Stomach (tissue), 9 donors: ENCODE data around the gene IFFO2. TPM values are rescaled to one million over a fixed set of nuclear protein-coding genes. Genes with fewer than 3 reads are reported as not detected.

Source experiments
- DNase-seq, 2 donors: peaks; one replicate each; pipeline versions ENCODE4 v3.0.0 to v3.0.0-alpha.2; 2013 to 2019
- H3K27ac ChIP-seq, 5 donors: fragments of 200-600 bp in 4 of 5; sonication (generic) in 4 of 5; one replicate each; pipeline ENCODE4 v1.5.1; 2013 to 2019; ENCODE audit warnings: mild to moderate bottlenecking in 1 of 5, moderate library complexity in 1 of 5
- H3K27me3 ChIP-seq, 3 donors: fragments of 200-600 bp; sonication (generic); one replicate each; pipeline ENCODE4 v1.5.1; 2017 to 2019; ENCODE audit warnings: mixed run types in 1 of 3
- H3K36me3 ChIP-seq, 4 donors: fragments of 200-600 bp; sonication (generic); 1 replicate in 3 of 4; 2 replicates in 1 of 4; pipeline ENCODE4 v1.5.1; 2016 to 2019
- H3K4me1 ChIP-seq, 4 donors: fragments of 200-600 bp; sonication (generic); one replicate each; pipeline ENCODE4 v1.5.1; 2016 to 2019
- H3K4me3 ChIP-seq, 4 donors: fragments of 200-600 bp; sonication (generic) in 3 of 4; one replicate each; pipeline ENCODE4 v1.5.1; 2016 to 2019; ENCODE audit warnings: mild to moderate bottlenecking in 1 of 4
- H3K9me3 ChIP-seq, 4 donors: fragments of 200-600 bp; sonication (generic); one replicate each; pipeline ENCODE4 v1.5.1; 2016 to 2019
- CTCF ChIP-seq, 7 experiments: fragments of 450-650 bp in 4 of 7; fragments of 200-600 bp in 3 of 7; sonication (generic) in 3 of 7; IDR thresholded peaks; one replicate each; pipeline ENCODE4 v1.5.1; 2016 to 2019; ENCODE audit warnings: antibody characterized with exemption in 7 of 7, control low read depth in 2 of 7, mild to moderate bottlenecking in 1 of 7
- EP300 ChIP-seq: sonication (generic); formaldehyde crosslinking; IDR thresholded peaks from one replicate; pipeline ENCODE4 v1.6.1; 2017; ENCODE audit warnings: antibody characterized with exemption
- POLR2A ChIP-seq, 4 donors: fragments of 450-650 bp; IDR thresholded peaks; one replicate each; pipeline ENCODE4 v1.6.1; 2016; ENCODE audit warnings: antibody characterized with exemption in 4 of 4, control low read depth in 2 of 4, mild to moderate bottlenecking in 1 of 4, moderate library complexity in 1 of 4
- POLR2AphosphoS5 ChIP-seq, 3 donors: sonication (generic); formaldehyde crosslinking; IDR thresholded peaks; one replicate each; pipeline ENCODE4 v1.6.1; 2016; ENCODE audit warnings: antibody characterized with exemption in 3 of 3
- WGBS, 5 donors: extraction: QIAGEN DNeasy Blood & Tissue Kit in 3 of 5; methylation state at CpG; one replicate each; pipeline versions ENCODE4 v1.1.5 to v1.1.7; 2013 to 2018; 5-methylcytosine and 5-hydroxymethylcytosine counted together
- intact Hi-C: fragments of 100-400 bp; cut with DNase I; formaldehyde crosslinking; loops from one replicate; pipeline ENCODE4 v1.15.1; 2023; ENCODE audit warnings: low total_unique reads
- polyA plus RNA-seq, 3 donors: library from polyadenylated mRNA; stranded (reverse); fragments of 200-250 nt; gene quantifications; one replicate each; pipeline ENCODE4 v1.2.3, GENCODE V29; 2013
- total RNA-seq, 5 donors: library from RNA; depleted of rRNA; stranded (reverse); fragments of >200 nt; gene quantifications; one replicate each; pipeline versions ENCODE4 v1.1.0 to v1.2.3, GENCODE V29; 2014 to 2016
- donor health status: healthy with polysubstance abuse.
- donor health status: Bipolar disorder and iron deficiency.
- donor health status: healthy.

The IFFO2 gene
- total and polyA plus RNA-seq, 8 donors, result 0.58 to 47.8 (median 4.5) TPM

GRCh38 chr1:18926315-18927081 is 30.0 kb downstream of the IFFO2 start:
- Histone ChIP-seq H3K4me1 (peaks cover 53 to 80% (median 62%) of the 10 kb centered on the region in 4 donors), H3K36me3 (no peaks in the 10 kb centered on the region), H3K27me3 (no peaks in the 10 kb centered on the region), H3K4me3 (peak overlapping the region in 1 of 4 donors; percentile 11), H3K27ac (peak overlapping the region; percentile 60 to 87 (median 75)), H3K9me3 (no peaks in the 10 kb centered on the region)
- intact Hi-C loops, result no loop called here
- WGBS, 5 donors, result 49 to 85% (median 59%) methylated on average over 8 to 13 of the region's 13 CpGs
- TF ChIP-seq POLR2A (IDR thresholded peaks at IDR 0.05) (no peak), POLR2AphosphoS5 (IDR thresholded peaks at IDR 0.05) (peak in 1 of 3 donors; percentile 17)
- DNase-seq, result peak; percentile 57 to 86

GRCh38 chr1:18925279-18925678 is 31.2 kb downstream of the IFFO2 start:
- Histone ChIP-seq H3K4me3 (no peak overlapping the region), H3K4me1 (peaks cover 53 to 84% (median 65%) of the 10 kb centered on the region in 4 donors), H3K27me3 (no peaks in the 10 kb centered on the region), H3K36me3 (peaks cover 4 to 7% (median 6%) of the 10 kb centered on the region in 4 donors), H3K9me3 (no peaks in the 10 kb centered on the region), H3K27ac (peak overlapping the region in 1 of 5 donors; percentile 89)
- intact Hi-C loops, result no loop called here
- 92 to 96% (median 96%) methylated on average over 9 of the region's 9 CpGs for WGBS, 5 donors
- no peak for DNase-seq
- TF ChIP-seq POLR2A (IDR thresholded peaks at IDR 0.05), result no peak

GRCh38 chr1:18924221-18924691 is 32.2 kb downstream of the IFFO2 start:
- 63 to 77% (median 74%) methylated on average over 11 of the region's 11 CpGs for WGBS, 5 donors
- H3K27me3 ChIP-seq, result no peaks in the 10 kb centered on the region
- H3K4me1 ChIP-seq, result peaks cover 53 to 75% (median 61%) of the 10 kb centered on the region in 4 donors
- H3K36me3 ChIP-seq, result peaks cover 4 to 15% (median 14%) of the 10 kb centered on the region in 4 donors
- TF ChIP-seq CTCF (IDR thresholded peaks at IDR 0.05) (no peak), POLR2AphosphoS5 (IDR thresholded peaks at IDR 0.05) (no peak), POLR2A (IDR thresholded peaks at IDR 0.05) (no peak), EP300 (no peak)
- peak overlapping the region in 4 of 5 donors; percentile 37 to 89 (median 86) for H3K27ac ChIP-seq
- H3K9me3 ChIP-seq, result no peaks in the 10 kb centered on the region
- no peak overlapping the region for H3K4me3 ChIP-seq
- intact Hi-C loops, result no loop called here
- DNase-seq, result no peak

GRCh38 chr1:18923756-18924211 is 32.7 kb downstream of the IFFO2 start:
- intact Hi-C loops, result no loop called here
- no peaks in the 10 kb centered on the region for H3K9me3 ChIP-seq
- 53 to 62% (median 58%) methylated on average over 10 to 14 of the region's 14 CpGs for WGBS, 5 donors
- H3K36me3 ChIP-seq, result peaks cover 4 to 19% (median 17%) of the 10 kb centered on the region in 4 donors
- no peak overlapping the region for H3K4me3 ChIP-seq
- H3K27ac ChIP-seq, result peak overlapping the region in 4 of 5 donors; percentile 79 to 89 (median 86)
- TF ChIP-seq POLR2AphosphoS5 (IDR thresholded peaks at IDR 0.05), result no peak
- TF ChIP-seq EP300, result no peak
- TF ChIP-seq POLR2A (IDR thresholded peaks at IDR 0.05), result no peak
- no peak for TF ChIP-seq CTCF (IDR thresholded peaks at IDR 0.05)
- peaks cover 53 to 70% (median 60%) of the 10 kb centered on the region in 4 donors for H3K4me1 ChIP-seq
- H3K27me3 ChIP-seq, result no peaks in the 10 kb centered on the region
- peak in 1 of 2 donors; percentile 69 for DNase-seq

- H3K36me3 ChIP-seq, result peaks cover 4 to 26% (median 21%) of the 10 kb centered on the region in 4 donors
- peak overlapping the region; percentile 40 to 89 (median 83) for H3K27ac ChIP-seq
- no peaks in the 10 kb centered on the region for H3K27me3 ChIP-seq
- no peaks in the 10 kb centered on the region for H3K9me3 ChIP-seq
- no peak for DNase-seq
- intact Hi-C loops, result no loop called here
- no peak overlapping the region for H3K4me3 ChIP-seq
- peaks cover 49 to 64% (median 57%) of the 10 kb centered on the region in 4 donors for H3K4me1 ChIP-seq
- WGBS, 5 donors, result 62 to 76% (median 72%) methylated on average over 17 to 18 of the region's 18 CpGs
- TF ChIP-seq POLR2AphosphoS5 (IDR thresholded peaks at IDR 0.05) (no peak), POLR2A (IDR thresholded peaks at IDR 0.05) (no peak), EP300 (no peak), CTCF (IDR thresholded peaks at IDR 0.05) (no peak)
Measured at GRCh38 chr1:18922848-18923755, 33.4 kb downstream of the IFFO2 start.
